T-cell (primary cell): ENCODE data around the gene BNC2. TPM values are rescaled to one million over a fixed set of nuclear protein-coding genes. Genes with fewer than 3 reads are reported as not detected.

Source experiments
- ATAC-seq, 4 experiments: fragments of 200-7000 bp in 3 of 4; fragments of 150-1000 bp in 1 of 4; cut with Tn5 transposase; replicated peaks in 1 of 4; 1 replicate in 3 of 4; 2 replicates in 1 of 4; pipeline ENCODE4 v1.10.0; 2021; ENCODE audit warnings: moderate library complexity in 3 of 4, mild to moderate bottlenecking in 2 of 4, moderate number of reproducible peaks in 1 of 4
- CTCF ChIA-PET, 2 donors: fragments of 300-600 bp; sonication (Branson Sonifier 250); formaldehyde crosslinking; loops; one replicate each; lab custom pipeline; 2022; ENCODE audit warnings: antibody characterized with exemption in 2 of 2; lab: Charles Lee
- POLR2A ChIA-PET, 2 donors: fragments of 300-600 bp; sonication (Branson Sonifier 250); formaldehyde crosslinking; loops; one replicate each; lab custom pipeline; 2022; ENCODE audit warnings: antibody characterized with exemption in 2 of 2; lab: Charles Lee
- DNase-seq, 35 experiments: peaks; one replicate each; pipeline versions ENCODE4 v3.0.0 to v3.0.0-alpha.2; 2013 to 2023
- H3K27ac ChIP-seq: one replicate; pipeline ENCODE4 v1.5.1; 2013; ENCODE audit warnings: low read length
- H3K27me3 ChIP-seq, 2 experiments: replicated peaks in 1 of 2; 1 replicate in 1 of 2; 2 replicates in 1 of 2; pipeline versions ENCODE4 v1.6.1 to v1.7.0; 2013; ENCODE audit warnings: low read length in 1 of 2, mixed read lengths in 1 of 2; ENCODE audit not compliant: control insufficient read depth in 2 of 2, insufficient read depth in 2 of 2; ENCODE audit errors: extremely low read depth in 1 of 2
- H3K36me3 ChIP-seq, 2 donors: 1 replicate in 1 of 2; 2 replicates in 1 of 2; pipeline versions ENCODE4 v1.6.1 to v1.7.0; 2013; ENCODE audit warnings: low read length in 1 of 2; ENCODE audit not compliant: control insufficient read depth in 2 of 2, insufficient read depth in 1 of 2; ENCODE audit errors: extremely low read depth in 1 of 2
- H3K4me1 ChIP-seq, 2 experiments: 1 replicate in 1 of 2; 2 replicates in 1 of 2; pipeline versions ENCODE4 v1.6.1 to v1.7.0; 2013; ENCODE audit warnings: low read length in 2 of 2, mixed read lengths in 1 of 2; ENCODE audit not compliant: insufficient read depth in 2 of 2, control insufficient read depth in 1 of 2; ENCODE audit errors: extremely low read depth in 1 of 2
- H3K4me3 ChIP-seq, 2 donors: 1 replicate in 1 of 2; 2 replicates in 1 of 2; pipeline versions ENCODE4 v1.5.1 to v1.7.0; 2013; ENCODE audit warnings: mild to moderate bottlenecking in 2 of 2, low read length in 1 of 2, moderate library complexity in 1 of 2; ENCODE audit not compliant: control insufficient read depth in 1 of 2; ENCODE audit errors: extremely low read depth in 1 of 2
- H3K9me3 ChIP-seq: 2 replicates; pipeline ENCODE4 v1.7.0; 2013
- H3K27ac Mint-ChIP-seq, 2 donors: one replicate each; pipeline ENCODE4 v1.8.0; 2020 to 2021; ENCODE audit warnings: mild to moderate bottlenecking in 2 of 2, mixed read lengths in 2 of 2
- H3K27me3 Mint-ChIP-seq, 2 donors: one replicate each; pipeline ENCODE4 v1.8.0; 2021 to 2022; ENCODE audit warnings: mixed read lengths in 2 of 2
- H3K36me3 Mint-ChIP-seq: one replicate; pipeline ENCODE4 v1.8.0; 2021; ENCODE audit warnings: mixed read lengths
- H3K4me1 Mint-ChIP-seq, 3 donors: one replicate each; pipeline ENCODE4 v1.8.0; 2020 to 2022; ENCODE audit warnings: mixed read lengths in 3 of 3, mild to moderate bottlenecking in 1 of 3
- H3K4me3 Mint-ChIP-seq, 3 donors: one replicate each; pipeline ENCODE4 v1.8.0; 2020 to 2022; ENCODE audit warnings: mild to moderate bottlenecking in 3 of 3, mixed read lengths in 3 of 3, moderate library complexity in 3 of 3
- H3K9me3 Mint-ChIP-seq, 3 donors: one replicate each; pipeline ENCODE4 v1.8.0; 2020 to 2022; ENCODE audit warnings: mixed read lengths in 3 of 3
- WGBS: methylation state at CpG from one replicate; pipeline ENCODE4 v1.1.5; 2013; ENCODE audit warnings: missing lambda C conversion rate; ENCODE audit not compliant: insufficient coverage; 5-methylcytosine and 5-hydroxymethylcytosine counted together
- total RNA-seq, 35 experiments: library from RNA in 6 of 35; stranded (reverse) in 6 of 35; fragments of 120-200 nt in 1 of 35; gene quantifications; one replicate each; pipeline versions ENCODE4 v1.2.1 to v1.2.4 and lab custom pipeline; 2013 to 2026

The BNC2 gene
- total RNA-seq, 5 donors from 2014 or later (not counting 1 experiment from before 2014, with no cell fraction given), result 0.03 to 2.1 (median 0.57) TPM

DNA sequence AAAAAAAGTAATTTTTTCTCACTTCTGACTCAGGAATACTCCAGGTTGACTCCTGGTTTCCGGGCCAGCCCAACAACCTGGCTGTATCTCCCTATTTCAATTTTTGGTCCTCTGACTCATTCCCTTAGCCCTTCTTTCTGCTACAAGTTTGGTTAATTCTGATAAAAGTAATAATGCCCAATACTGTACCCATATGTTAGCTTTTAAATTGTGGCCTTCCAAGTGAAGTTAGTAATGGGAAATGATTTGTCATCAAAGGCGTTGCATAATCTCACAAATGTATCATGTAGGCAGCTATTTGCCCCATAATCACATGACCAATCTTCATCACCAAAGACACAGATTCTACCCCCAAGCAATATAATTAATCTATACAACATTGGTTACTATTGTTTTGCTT, 31.1 kb upstream of the BNC2 start:
- ChIA-PET CTCF (no interaction called here), POLR2A (interaction anchor here in 1 of 2 donors (0.6 kb wide), 1 partner anchor 176 kb away, joined by 4 read pairs; no protein-coding TSS in a partner anchor)
- no peaks in the 10 kb centered on the region for H3K27me3 ChIP-seq
- no peak for ATAC-seq
- no peaks in the 10 kb centered on the region for H3K4me1 ChIP-seq
- DNase-seq, result no peak
- Mint-ChIP-seq H3K4me3 (no peak overlapping the region), H3K27me3 (no peaks in the 10 kb centered on the region), H3K4me1 (no peaks in the 10 kb centered on the region), H3K36me3 (no peaks in the 10 kb centered on the region), H3K27ac (no peak overlapping the region), H3K9me3 (peaks cover 5 to 18% (median 16%) of the 10 kb centered on the region in 3 donors)
- no peak overlapping the region for H3K27ac ChIP-seq
- no peaks in the 10 kb centered on the region for H3K36me3 ChIP-seq
- H3K9me3 ChIP-seq, result no peaks in the 10 kb centered on the region
- no peak overlapping the region for H3K4me3 ChIP-seq
- no CpG with 5 or more reads among the region's 2 CpGs for WGBS

DNA sequence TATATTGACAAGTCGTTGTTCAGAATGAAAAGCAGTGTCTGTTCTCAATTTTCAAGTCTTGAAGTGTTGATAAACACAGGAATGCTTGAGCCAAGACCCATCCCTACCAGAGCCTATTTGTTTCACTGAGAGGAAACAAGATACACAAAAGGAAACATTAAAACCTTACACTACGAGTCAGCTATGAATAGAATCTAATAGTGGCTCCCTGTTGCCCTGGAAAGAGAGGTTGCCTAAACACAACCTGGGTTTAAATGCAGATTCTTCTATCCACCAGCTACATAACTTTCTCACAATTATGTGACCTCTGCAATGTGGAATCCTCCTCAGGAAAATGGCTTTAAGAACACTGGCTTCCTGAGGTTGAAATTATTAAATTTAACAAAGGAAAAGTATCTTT, 29.1 kb upstream of the BNC2 start:
- H3K4me1 ChIP-seq, result no peaks in the 10 kb centered on the region
- CTCF ChIA-PET, result no interaction called here
- DNase-seq (no peak), ATAC-seq (no peak)
- H3K9me3 Mint-ChIP-seq, result peaks cover 5 to 19% (median 13%) of the 10 kb centered on the region in 3 donors
- no peak overlapping the region for H3K4me3 Mint-ChIP-seq
- H3K9me3 ChIP-seq, result no peaks in the 10 kb centered on the region
- no peak overlapping the region for H3K27ac Mint-ChIP-seq
- H3K4me3 ChIP-seq, result no peak overlapping the region
- H3K27me3 ChIP-seq, result no peaks in the 10 kb centered on the region
- POLR2A ChIA-PET, result no interaction called here
- H3K4me1 Mint-ChIP-seq, result no peaks in the 10 kb centered on the region
- H3K27ac ChIP-seq, result no peak overlapping the region
- H3K36me3 Mint-ChIP-seq, result no peaks in the 10 kb centered on the region
- H3K36me3 ChIP-seq, result no peaks in the 10 kb centered on the region
- no CpG with 5 or more reads among the region's 2 CpGs for WGBS
- no peaks in the 10 kb centered on the region for H3K27me3 Mint-ChIP-seq

DNA sequence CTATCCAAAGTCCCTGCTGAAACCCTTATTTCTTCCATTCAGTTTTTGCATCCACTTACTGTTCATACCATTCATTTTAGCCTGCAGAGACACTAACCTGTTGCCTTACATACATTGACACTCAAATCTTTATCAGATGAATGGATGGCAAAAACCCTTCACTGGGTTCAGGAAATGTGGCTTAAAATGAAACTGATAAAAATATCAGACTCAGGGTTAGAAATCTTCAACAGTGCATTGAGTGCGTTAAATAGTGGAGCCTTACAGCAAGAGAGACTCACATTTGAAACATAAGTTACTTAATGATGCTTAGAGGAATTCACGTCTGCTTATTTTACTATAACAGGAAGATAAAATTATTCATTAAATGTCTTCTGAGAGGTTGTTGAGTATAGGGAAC, 28.0 kb upstream of the BNC2 start:
- no peak for DNase-seq
- no peak overlapping the region for H3K27ac Mint-ChIP-seq
- no peak overlapping the region for H3K4me3 Mint-ChIP-seq
- Histone ChIP-seq H3K4me1 (no peaks in the 10 kb centered on the region), H3K27me3 (no peaks in the 10 kb centered on the region), H3K36me3 (no peaks in the 10 kb centered on the region), H3K27ac (no peak overlapping the region), H3K4me3 (no peak overlapping the region), H3K9me3 (no peaks in the 10 kb centered on the region)
- POLR2A ChIA-PET, result no interaction called here
- CTCF ChIA-PET, result no interaction called here
- ATAC-seq, result no peak
- H3K9me3 Mint-ChIP-seq, result peaks cover 0 to 15% (median 10%) of the 10 kb centered on the region in 3 donors
- no peaks in the 10 kb centered on the region for H3K4me1 Mint-ChIP-seq
- WGBS, result no CpG with 5 or more reads among the region's 2 CpGs
- H3K27me3 Mint-ChIP-seq, result no peaks in the 10 kb centered on the region
- H3K36me3 Mint-ChIP-seq, result no peaks in the 10 kb centered on the region

DNA sequence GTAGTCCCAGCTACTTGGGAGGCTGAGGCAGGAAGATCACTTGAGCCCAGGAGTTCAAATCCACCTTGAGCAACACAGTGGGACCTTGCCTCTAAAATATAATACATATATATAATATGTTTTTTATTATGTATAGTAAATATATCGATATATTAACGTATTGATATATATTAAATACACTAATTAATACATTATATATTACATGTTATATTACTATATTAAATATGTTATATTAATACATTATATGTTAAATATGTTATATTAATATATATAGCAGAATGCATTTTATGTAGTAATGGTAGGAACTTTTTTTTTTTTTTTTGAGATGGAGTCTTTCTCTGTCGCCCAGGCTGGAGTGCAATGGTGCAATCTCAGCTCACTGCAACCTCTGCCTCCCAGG, 18.1 kb upstream of the BNC2 start:
- ATAC-seq, result no peak
- peaks cover 0 to 8% of the 10 kb centered on the region in 2 donors for H3K27me3 Mint-ChIP-seq
- ChIA-PET POLR2A (no interaction called here), CTCF (no interaction called here)
- Histone ChIP-seq H3K27me3 (no peaks in the 10 kb centered on the region), H3K36me3 (no peaks in the 10 kb centered on the region), H3K27ac (no peak overlapping the region), H3K4me1 (peaks cover 0 to 3% of the 10 kb centered on the region in 2 experiments), H3K9me3 (no peaks in the 10 kb centered on the region), H3K4me3 (no peak overlapping the region)
- H3K27ac Mint-ChIP-seq, result no peak overlapping the region
- H3K9me3 Mint-ChIP-seq, result peaks cover 8 to 19% (median 8%) of the 10 kb centered on the region in 3 donors
- no peaks in the 10 kb centered on the region for H3K36me3 Mint-ChIP-seq
- no CpG with 5 or more reads among the region's 3 CpGs for WGBS
- no peak for DNase-seq
- H3K4me1 Mint-ChIP-seq, result no peaks in the 10 kb centered on the region
- H3K4me3 Mint-ChIP-seq, result no peak overlapping the region

DNA sequence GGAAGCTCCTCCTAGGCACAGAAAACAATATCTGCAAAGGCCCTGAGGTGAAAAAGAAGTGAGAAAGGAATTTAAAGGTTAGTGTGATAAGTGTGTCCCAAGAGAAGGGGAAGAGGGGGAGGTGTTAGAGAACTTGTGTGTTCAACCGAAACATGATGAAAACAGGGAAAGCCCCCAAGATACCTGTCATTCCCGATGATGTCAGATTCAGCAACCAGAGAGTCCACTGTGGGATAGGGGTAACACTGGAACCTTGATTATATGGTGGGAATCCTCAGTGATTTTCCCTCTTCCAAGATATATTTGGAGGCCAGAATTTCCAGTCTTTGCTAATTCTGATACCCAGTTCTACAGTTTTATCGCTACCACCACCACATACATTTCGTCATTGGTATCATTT, 15.5 kb upstream of the BNC2 start:
- ChIA-PET POLR2A (no interaction called here), CTCF (no interaction called here)
- Histone ChIP-seq H3K27me3 (no peaks in the 10 kb centered on the region), H3K4me3 (no peak overlapping the region), H3K9me3 (no peaks in the 10 kb centered on the region), H3K4me1 (peaks cover 0 to 3% of the 10 kb centered on the region in 2 experiments), H3K36me3 (no peaks in the 10 kb centered on the region), H3K27ac (no peak overlapping the region)
- no CpG with 5 or more reads among the region's 4 CpGs for WGBS
- Mint-ChIP-seq H3K27me3 (peaks cover 0 to 8% of the 10 kb centered on the region in 2 donors), H3K4me1 (no peaks in the 10 kb centered on the region), H3K36me3 (no peaks in the 10 kb centered on the region), H3K4me3 (no peak overlapping the region), H3K27ac (no peak overlapping the region), H3K9me3 (peaks cover 11 to 25% (median 18%) of the 10 kb centered on the region in 3 donors)
- ATAC-seq, result no peak
- DNase-seq, result no peak

DNA sequence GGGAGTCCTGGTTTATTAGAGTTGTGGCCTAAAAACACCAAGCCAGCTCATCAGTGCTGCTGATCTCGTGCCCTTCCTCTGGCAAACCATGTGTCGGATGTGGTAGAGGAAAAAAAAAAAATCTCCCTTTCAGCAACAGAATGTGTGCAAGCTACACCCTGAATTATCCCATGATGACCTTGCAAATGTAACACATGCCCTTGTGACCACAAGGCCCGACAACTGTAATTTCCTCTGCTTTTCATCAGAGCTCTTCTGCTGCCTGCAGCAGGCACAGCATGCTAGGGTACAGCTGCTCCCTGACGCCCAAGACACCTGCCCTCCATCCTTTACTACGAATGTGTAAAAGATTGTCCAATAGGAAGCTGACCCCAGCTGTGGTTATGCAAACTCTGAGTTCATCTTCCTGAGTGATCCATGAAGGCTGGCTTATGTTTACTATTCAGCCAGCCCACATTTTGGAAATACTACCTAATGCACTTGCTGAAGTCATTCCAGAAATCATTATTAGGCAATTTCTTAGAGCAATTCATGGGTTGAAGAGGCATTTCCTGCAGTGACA, 14.6 kb upstream of the BNC2 start:
- peak in 1 of 4 experiments; percentile 32 for ATAC-seq
- POLR2A ChIA-PET, result no interaction called here
- no peak overlapping the region for H3K4me3 Mint-ChIP-seq

More for the DNA sequence above, 14.6 kb upstream of the BNC2 start:
- DNase-seq, result peak in 2 of 35 experiments; percentile 15 to 50
- Histone ChIP-seq H3K27ac (no peak overlapping the region), H3K9me3 (no peaks in the 10 kb centered on the region), H3K4me1 (peaks cover 0 to 3% of the 10 kb centered on the region in 2 experiments), H3K27me3 (no peaks in the 10 kb centered on the region), H3K4me3 (no peak overlapping the region), H3K36me3 (no peaks in the 10 kb centered on the region)
- H3K27ac Mint-ChIP-seq, result no peak overlapping the region
- CTCF ChIA-PET, result no interaction called here
- peaks cover 0 to 8% of the 10 kb centered on the region in 2 donors for H3K27me3 Mint-ChIP-seq
- no peaks in the 10 kb centered on the region for H3K36me3 Mint-ChIP-seq
- H3K4me1 Mint-ChIP-seq, result no peaks in the 10 kb centered on the region
- H3K9me3 Mint-ChIP-seq, result peaks cover 14 to 25% (median 16%) of the 10 kb centered on the region in 3 donors
- WGBS, result 0% methylated on average over 2 of the region's 5 CpGs
